ENCODE measurements around the gene RBP3. TPM values are rescaled to one million over a fixed set of nuclear protein-coding genes. Genes with fewer than 3 reads are reported as not detected.
A peak's percentile ranks its signal among the peaks of the same experiment; 100 is the strongest.

RBP3 gene
- total and polyA plus RNA-seq, 2 of the 4 experiments (the other 2 are of a cell fraction) = not detected

- ChIA-PET CTCF (interaction anchor here (0.8 kb wide), 1 partner anchor 20 kb away, joined by 3 read pairs; no protein-coding TSS in a partner anchor), POLR2A (ENCODE audit: unreplicated experiment) (no interaction called here)
- peak overlapping the region; percentile 90 for H3K18ac ChIP-seq (ENCODE audit: low read depth, low read length)
- peaks cover 26% of the 10 kb centered on the region for H3K9me1 ChIP-seq (ENCODE audit: insufficient read depth, low read length)
- H2AK9ac ChIP-seq (replicated peaks; ENCODE audit: low read depth, low read length, poor library complexity) = peak overlapping the region; percentile 94
- peaks cover 24% of the 10 kb centered on the region for H3K4me1 ChIP-seq (ENCODE audit: control insufficient read depth, insufficient read depth, low read length)
- no peak overlapping the region for H3K9ac ChIP-seq (ENCODE audit: low read depth, low read length)
- peaks cover 2% of the 10 kb centered on the region; the same call in 1 of the 2 replicates for H3K27me3 ChIP-seq (ENCODE audit: control insufficient read depth, insufficient read depth, low read length)
- no peaks in the 10 kb centered on the region for H4K20me1 ChIP-seq (ENCODE audit: insufficient read depth, low read length)
- dilution Hi-C loops (cut with HindIII; ENCODE audit: low sequenced_read_pairs, unreplicated experiment) = no loop called here
- H3K23ac ChIP-seq (ENCODE audit: low read depth, low read length) = peak overlapping the region; percentile 92
- H2AFZ ChIP-seq (replicated peaks; ENCODE audit: low read length, poor library complexity) = peak overlapping the region; percentile 86
- no peak overlapping the region; the same call in 1 of the 2 replicates for H3K56ac ChIP-seq (ENCODE audit: extremely low read depth, insufficient read depth, low read length)
- 100% methylated on average over 3 of the region's 10 CpGs; no CpG with 5 or more reads in 1 of the 2 experiments for WGBS, 2 experiments (ENCODE audit: extremely low coverage in 2 of 2, insufficient read length in 1 of 2)
- H4K5ac ChIP-seq (ENCODE audit: low read depth, low read length) = peak overlapping the region; percentile 75; the same call in 1 of the 2 replicates
- DNase-seq (no peak), ATAC-seq (ENCODE audit: low read depth) (no peak)
- in situ Hi-C loops (cut with MboI; ENCODE audit: low sequenced_read_pairs) = loop anchor here (25.0 kb wide), 1 partner anchor 865 kb away; no protein-coding TSS in a partner anchor
- intact Hi-C loops (cut with micrococcal nuclease) = no loop called here
- 0 out of 2 replicates have a peak overlapping the region, but pooled peaks have one; percentile 47 for H3K27ac ChIP-seq (ENCODE audit: insufficient read depth, low read length)
- peaks cover 2% of the 10 kb centered on the region; the same call in 1 of the 2 replicates for H3K9me3 ChIP-seq (ENCODE audit: control insufficient read depth, insufficient read depth, low read length)
- H2BK20ac ChIP-seq (ENCODE audit: low read depth, low read length) = peak overlapping the region; percentile 99
- H2BK120ac ChIP-seq (ENCODE audit: low read depth, low read length) = peak overlapping the region; percentile 99
- H4K8ac ChIP-seq (ENCODE audit: low read depth in 2 of 2, low read length in 2 of 2) = peak overlapping the region; percentile 40 to 97; a peak in 3 of 4 replicates
- H3K4ac ChIP-seq (ENCODE audit: low read depth, low read length) = peak overlapping the region; percentile 98
- H3K4me2 ChIP-seq (ENCODE audit: low read depth, low read length) = no peak overlapping the region
- H3K14ac ChIP-seq (replicated peaks; ENCODE audit: low read depth, low read length) = peak overlapping the region; percentile 95
- peak overlapping the region; percentile 96 for H2AK5ac ChIP-seq (ENCODE audit: low read depth, low read length)
- H2BK5ac ChIP-seq (ENCODE audit: low read depth, low read length, poor library complexity, severe bottlenecking) = peak overlapping the region; percentile 69
- H3K36me3 ChIP-seq (ENCODE audit: control insufficient read depth, insufficient read depth, low read length) = no peaks in the 10 kb centered on the region
- peak overlapping the region; percentile 98 for H4K91ac ChIP-seq (ENCODE audit: insufficient read depth, low read depth, low read length)
- BruUV-seq (replicated peaks) = no TSS peak
- H3K79me1 ChIP-seq (ENCODE audit: low read depth in 1 of 2, low read length in 2 of 2) = no peaks in the 10 kb centered on the region
- H2BK15ac ChIP-seq (ENCODE audit: low read depth, low read length) = peak overlapping the region; percentile 95
- no peak overlapping the region for H3K4me3 ChIP-seq (ENCODE audit: insufficient read depth, low read depth, low read length)
- no peak for TF ChIP-seq NFE2L2 (IDR thresholded peaks at IDR 0.05; ENCODE audit: low read depth, low read length)
- TF ChIP-seq FOS (IDR thresholded peaks at IDR 0.05; ENCODE audit: low read depth, low read length) = no peak
- no peak for TF ChIP-seq RAD21 (IDR thresholded peaks at IDR 0.05; ENCODE audit: low read length)
- TF ChIP-seq USF2 (IDR thresholded peaks at IDR 0.05; ENCODE audit: low read depth, low read length) = no peak
- TF ChIP-seq RFX5 (IDR thresholded peaks at IDR 0.05; ENCODE audit: low read depth, low read length) = no peak
- no peak for TF ChIP-seq BHLHE40 (IDR thresholded peaks at IDR 0.05; ENCODE audit: low read depth, low read length)
- no peak for TF ChIP-seq ELK1 (IDR thresholded peaks at IDR 0.05; ENCODE audit: borderline replicate concordance, low read depth, low read length)
- TF ChIP-seq SMC3 (IDR thresholded peaks at IDR 0.05; ENCODE audit: low read depth, low read length) = no peak
- no peak for TF ChIP-seq MAFK (IDR thresholded peaks at IDR 0.05; ENCODE audit: low read depth, low read length)
- no peak for TF ChIP-seq CHD1 (IDR thresholded peaks at IDR 0.05; ENCODE audit: low read depth, low read length)
- no peak for TF ChIP-seq MXI1 (IDR thresholded peaks at IDR 0.05; ENCODE audit: borderline replicate concordance, low read depth, low read length)
- no peak for TF ChIP-seq CEBPB (IDR thresholded peaks at IDR 0.05; ENCODE audit: low read depth, low read length)
- TF ChIP-seq, protein P1, sequence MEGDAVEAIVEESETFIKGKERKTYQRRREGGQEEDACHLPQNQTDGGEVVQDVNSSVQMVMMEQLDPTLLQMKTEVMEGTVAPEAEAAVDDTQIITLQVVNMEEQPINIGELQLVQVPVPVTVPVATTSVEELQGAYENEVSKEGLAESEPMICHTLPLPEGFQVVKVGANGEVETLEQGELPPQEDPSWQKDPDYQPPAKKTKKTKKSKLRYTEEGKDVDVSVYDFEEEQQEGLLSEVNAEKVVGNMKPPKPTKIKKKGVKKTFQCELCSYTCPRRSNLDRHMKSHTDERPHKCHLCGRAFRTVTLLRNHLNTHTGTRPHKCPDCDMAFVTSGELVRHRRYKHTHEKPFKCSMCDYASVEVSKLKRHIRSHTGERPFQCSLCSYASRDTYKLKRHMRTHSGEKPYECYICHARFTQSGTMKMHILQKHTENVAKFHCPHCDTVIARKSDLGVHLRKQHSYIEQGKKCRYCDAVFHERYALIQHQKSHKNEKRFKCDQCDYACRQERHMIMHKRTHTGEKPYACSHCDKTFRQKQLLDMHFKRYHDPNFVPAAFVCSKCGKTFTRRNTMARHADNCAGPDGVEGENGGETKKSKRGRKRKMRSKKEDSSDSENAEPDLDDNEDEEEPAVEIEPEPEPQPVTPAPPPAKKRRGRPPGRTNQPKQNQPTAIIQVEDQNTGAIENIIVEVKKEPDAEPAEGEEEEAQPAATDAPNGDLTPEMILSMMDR (conservative IDR thresholded peaks at IDR 0.05; ENCODE audit: low read depth, low read length) = no peak
- TF ChIP-seq MAZ (IDR thresholded peaks at IDR 0.05; ENCODE audit: borderline replicate concordance, low read depth, low read length) = no peak
These were observed 53.9 kb downstream of the RBP3 start for GRCh38 chr10:47401874-47402640.

Measured in IMR-90 (cell line).